ENCODE measurements around the gene TTC9. TPM values are rescaled to one million over a fixed set of nuclear protein-coding genes. Genes with fewer than 3 reads are reported as not detected.

Gene TTC9
- 9.7 TPM for polyA plus RNA-seq (2013, experiment 1 of 2)
- polyA plus RNA-seq (2013, experiment 2 of 2): 10.1 TPM

GRCh38 chr14:70641548-70642302, at the start of gene TTC9:
Gene TTC9 (plus strand): TSS chr14:70641916. CDS start chr14:70642130, 214 bp downstream.
- Histone ChIP-seq H3K36me3 (ENCODE audit: control insufficient read depth, insufficient read depth, low read length) (no peaks in the 10 kb centered on the region), H3K23ac (ENCODE audit: low read length) (peak within 1 kb of the TSS; percentile 87), H3K27me3 (ENCODE audit: insufficient read depth, low read length, poor library complexity) (no peaks in the 10 kb centered on the region), H3K9ac (ENCODE audit: low read length) (peak within 1 kb of the TSS; percentile 76), H3K4ac (ENCODE audit: low read depth, low read length) (peak within 1 kb of the TSS; percentile 88), H3K79me2 (ENCODE audit: control insufficient read depth, insufficient read depth, low read length) (peaks cover 36% of the 10 kb centered on the region), H4K5ac (ENCODE audit: low read length) (no peak within 1 kb of the TSS), H3K56ac (ENCODE audit: low read length) (peak within 1 kb of the TSS; percentile 94), H2AK5ac (ENCODE audit: low read length) (no peak within 1 kb of the TSS), H3K4me2 (ENCODE audit: low read length) (peak within 1 kb of the TSS; percentile 97), H3K18ac (ENCODE audit: low read length) (peak within 1 kb of the TSS; percentile 95), H2BK15ac (replicated peaks; ENCODE audit: low read depth) (peak within 1 kb of the TSS; percentile 10), H2BK5ac (ENCODE audit: low read length) (peak within 1 kb of the TSS; percentile 77), H3K79me1 (ENCODE audit: low read length) (peaks cover 7% of the 10 kb centered on the region), H3K4me1 (ENCODE audit: control insufficient read depth, low read depth, low read length) (peaks cover 23% of the 10 kb centered on the region), H3K27ac (ENCODE audit: low read depth, low read length) (peak within 1 kb of the TSS; percentile 86), H4K8ac (ENCODE audit: low read depth, low read length) (no peak within 1 kb of the TSS), H3K4me3 (ENCODE audit: low read length) (peak within 1 kb of the TSS; percentile 85), H2BK120ac (ENCODE audit: low read depth, low read length) (peak within 1 kb of the TSS; percentile 61)
- no peak for DNase-seq
- WGBS (ENCODE audit: extremely low coverage, insufficient coverage, low lambda C conversion rate): no CpG with 5 or more reads among the region's 105 CpGs

- H3K27ac ChIP-seq (ENCODE audit: low read depth, low read length): no peak overlapping the region
- H2BK15ac ChIP-seq (replicated peaks; ENCODE audit: low read depth): no peak overlapping the region
- no peak overlapping the region for H2BK5ac ChIP-seq (ENCODE audit: low read length)
- H3K36me3 ChIP-seq (ENCODE audit: control insufficient read depth, insufficient read depth, low read length): peaks cover 3% of the 10 kb centered on the region
- H3K4me2 ChIP-seq (ENCODE audit: low read length): no peak overlapping the region
- H4K8ac ChIP-seq (ENCODE audit: low read depth, low read length): no peak overlapping the region
- no peak for DNase-seq
- no peaks in the 10 kb centered on the region for H3K27me3 ChIP-seq (ENCODE audit: insufficient read depth, low read length, poor library complexity)
- no peaks in the 10 kb centered on the region for H3K4me1 ChIP-seq (ENCODE audit: control insufficient read depth, low read depth, low read length)
- no peak overlapping the region for H3K56ac ChIP-seq (ENCODE audit: low read length)
- H3K4ac ChIP-seq (ENCODE audit: low read depth, low read length): no peak overlapping the region
- no peak overlapping the region for H2AK5ac ChIP-seq (ENCODE audit: low read length)
- WGBS (ENCODE audit: extremely low coverage, insufficient coverage, low lambda C conversion rate): no CpG with 5 or more reads among the region's 9 CpGs
- H3K23ac ChIP-seq (ENCODE audit: low read length): no peak overlapping the region
- H3K9ac ChIP-seq (ENCODE audit: low read length): no peak overlapping the region
- H3K18ac ChIP-seq (ENCODE audit: low read length): no peak overlapping the region
- no peak overlapping the region for H2BK120ac ChIP-seq (ENCODE audit: low read depth, low read length)
- H3K4me3 ChIP-seq (ENCODE audit: low read length): no peak overlapping the region
- no peak overlapping the region for H4K5ac ChIP-seq (ENCODE audit: low read length)
- peaks cover 5% of the 10 kb centered on the region for H3K79me1 ChIP-seq (ENCODE audit: low read length)
- H3K79me2 ChIP-seq (ENCODE audit: control insufficient read depth, insufficient read depth, low read length): peaks cover 28% of the 10 kb centered on the region
Measured at GRCh38 chr14:70594461-70594860, 47.3 kb upstream of the TTC9 start.

DNA sequence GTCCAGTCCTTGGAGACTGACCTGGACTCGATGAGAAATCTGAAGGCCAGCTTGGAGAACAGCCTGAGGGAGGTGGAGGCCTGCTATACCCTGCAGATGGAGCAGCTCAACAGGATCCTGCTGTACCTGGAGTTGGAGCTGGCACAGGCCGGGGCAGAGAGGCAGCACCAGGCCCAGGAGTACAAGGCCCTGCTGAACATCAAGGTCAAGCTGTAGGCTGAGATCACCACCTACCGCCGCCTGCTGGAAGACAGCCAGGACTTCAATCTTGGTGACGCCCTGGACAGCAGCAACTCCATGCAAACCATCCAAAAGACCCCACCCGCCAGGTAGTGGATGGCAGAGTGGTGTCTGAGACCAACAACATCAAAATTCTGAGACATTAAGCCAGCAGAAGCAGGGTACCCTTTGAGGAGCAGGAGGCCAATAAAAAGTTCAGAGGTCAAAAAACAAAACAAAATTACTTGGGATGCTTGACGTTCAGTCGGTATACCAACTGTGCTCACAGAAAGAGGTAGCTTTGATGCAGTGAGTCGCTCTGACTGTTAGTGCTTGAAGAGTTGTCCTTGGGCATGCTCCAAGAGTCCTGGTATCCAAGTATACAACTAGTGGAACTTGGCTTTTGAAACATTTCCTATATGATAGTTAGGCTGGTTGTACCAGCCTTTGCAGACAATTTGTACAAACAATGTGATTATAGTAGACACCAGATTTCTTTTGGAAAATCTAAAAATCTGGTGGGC, 46.1 kb upstream of the TTC9 start:
- Histone ChIP-seq H3K4me2 (ENCODE audit: low read length) (no peak overlapping the region), H2BK120ac (ENCODE audit: low read depth, low read length) (no peak overlapping the region), H4K8ac (ENCODE audit: low read depth, low read length) (no peak overlapping the region), H3K79me1 (ENCODE audit: low read length) (peaks cover 6% of the 10 kb centered on the region), H2BK15ac (replicated peaks; ENCODE audit: low read depth) (no peak overlapping the region), H4K5ac (ENCODE audit: low read length) (no peak overlapping the region), H3K56ac (ENCODE audit: low read length) (no peak overlapping the region), H2BK5ac (ENCODE audit: low read length) (no peak overlapping the region), H3K79me2 (ENCODE audit: control insufficient read depth, insufficient read depth, low read length) (peaks cover 38% of the 10 kb centered on the region), H3K18ac (ENCODE audit: low read length) (no peak overlapping the region), H3K27me3 (ENCODE audit: insufficient read depth, low read length, poor library complexity) (no peaks in the 10 kb centered on the region), H3K9ac (ENCODE audit: low read length) (no peak overlapping the region), H2AK5ac (ENCODE audit: low read length) (no peak overlapping the region), H3K23ac (ENCODE audit: low read length) (no peak overlapping the region), H3K4ac (ENCODE audit: low read depth, low read length) (no peak overlapping the region), H3K27ac (ENCODE audit: low read depth, low read length) (no peak overlapping the region), H3K36me3 (ENCODE audit: control insufficient read depth, insufficient read depth, low read length) (peaks cover 3% of the 10 kb centered on the region), H3K4me3 (ENCODE audit: low read length) (no peak overlapping the region), H3K4me1 (ENCODE audit: control insufficient read depth, low read depth, low read length) (no peaks in the 10 kb centered on the region)
- no CpG with 5 or more reads among the region's 9 CpGs for WGBS (ENCODE audit: extremely low coverage, insufficient coverage, low lambda C conversion rate)
- DNase-seq: peak; percentile 29

GRCh38 chr14:70597731-70598130, 44.0 kb upstream of the TTC9 start:
- H2BK120ac ChIP-seq (ENCODE audit: low read depth, low read length): no peak overlapping the region
- no peak overlapping the region for H3K9ac ChIP-seq (ENCODE audit: low read length)
- H3K18ac ChIP-seq (ENCODE audit: low read length): no peak overlapping the region
- peaks cover 3% of the 10 kb centered on the region for H3K36me3 ChIP-seq (ENCODE audit: control insufficient read depth, insufficient read depth, low read length)
- no peaks in the 10 kb centered on the region for H3K27me3 ChIP-seq (ENCODE audit: insufficient read depth, low read length, poor library complexity)
- peaks cover 6% of the 10 kb centered on the region for H3K79me1 ChIP-seq (ENCODE audit: low read length)
- no peak overlapping the region for H3K56ac ChIP-seq (ENCODE audit: low read length)
- no CpG with 5 or more reads among the region's 3 CpGs for WGBS (ENCODE audit: extremely low coverage, insufficient coverage, low lambda C conversion rate)
- no peak overlapping the region for H3K4ac ChIP-seq (ENCODE audit: low read depth, low read length)
- H4K8ac ChIP-seq (ENCODE audit: low read depth, low read length): no peak overlapping the region
- DNase-seq: no peak
- H2BK15ac ChIP-seq (replicated peaks; ENCODE audit: low read depth): no peak overlapping the region
- no peak overlapping the region for H3K23ac ChIP-seq (ENCODE audit: low read length)
- no peak overlapping the region for H2AK5ac ChIP-seq (ENCODE audit: low read length)
- no peak overlapping the region for H3K4me2 ChIP-seq (ENCODE audit: low read length)
- H4K5ac ChIP-seq (ENCODE audit: low read length): no peak overlapping the region
- H3K4me3 ChIP-seq (ENCODE audit: low read length): no peak overlapping the region
- H2BK5ac ChIP-seq (ENCODE audit: low read length): no peak overlapping the region
- H3K27ac ChIP-seq (ENCODE audit: low read depth, low read length): no peak overlapping the region
- no peaks in the 10 kb centered on the region for H3K4me1 ChIP-seq (ENCODE audit: control insufficient read depth, low read depth, low read length)
- peaks cover 38% of the 10 kb centered on the region for H3K79me2 ChIP-seq (ENCODE audit: control insufficient read depth, insufficient read depth, low read length)

DNA sequence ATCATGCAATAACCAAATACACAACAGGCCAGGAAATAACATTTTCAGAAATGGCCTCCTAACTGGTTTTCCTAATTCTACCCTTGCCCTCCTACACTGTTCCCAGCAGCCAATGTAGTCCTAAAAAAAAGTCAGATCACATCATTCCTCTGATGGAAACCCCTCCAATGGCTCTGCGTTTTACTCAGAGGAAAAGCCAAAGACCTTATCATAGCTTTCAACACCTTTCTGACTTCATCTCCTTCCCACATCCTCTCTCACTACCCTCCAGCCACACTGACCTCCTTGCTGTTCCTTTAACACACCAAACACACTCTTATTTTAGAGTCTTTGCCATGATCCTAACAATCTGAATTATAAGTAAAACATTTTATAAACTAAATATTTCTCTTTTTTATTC, 42.4 kb upstream of the TTC9 start:
- peak; percentile 8 for DNase-seq

More for the DNA sequence above, 42.4 kb upstream of the TTC9 start:
- H4K8ac ChIP-seq (ENCODE audit: low read depth, low read length): peak overlapping the region; percentile 93
- H2BK120ac ChIP-seq (ENCODE audit: low read depth, low read length): no peak overlapping the region
- no peak overlapping the region for H4K5ac ChIP-seq (ENCODE audit: low read length)
- H3K4me3 ChIP-seq (ENCODE audit: low read length): no peak overlapping the region
- H3K27me3 ChIP-seq (ENCODE audit: insufficient read depth, low read length, poor library complexity): no peaks in the 10 kb centered on the region
- no peak overlapping the region for H2AK5ac ChIP-seq (ENCODE audit: low read length)
- no peak overlapping the region for H3K4ac ChIP-seq (ENCODE audit: low read depth, low read length)
- WGBS (ENCODE audit: extremely low coverage, insufficient coverage, low lambda C conversion rate): no CpG with 5 or more reads among the region's 1 CpG
- H3K56ac ChIP-seq (ENCODE audit: low read length): no peak overlapping the region
- no peak overlapping the region for H3K9ac ChIP-seq (ENCODE audit: low read length)
- H3K4me1 ChIP-seq (ENCODE audit: control insufficient read depth, low read depth, low read length): no peaks in the 10 kb centered on the region
- H3K18ac ChIP-seq (ENCODE audit: low read length): no peak overlapping the region
- no peak overlapping the region for H2BK15ac ChIP-seq (replicated peaks; ENCODE audit: low read depth)
- no peak overlapping the region for H3K23ac ChIP-seq (ENCODE audit: low read length)
- peaks cover 3% of the 10 kb centered on the region for H3K36me3 ChIP-seq (ENCODE audit: control insufficient read depth, insufficient read depth, low read length)
- H3K79me2 ChIP-seq (ENCODE audit: control insufficient read depth, insufficient read depth, low read length): peaks cover 38% of the 10 kb centered on the region
- peaks cover 6% of the 10 kb centered on the region for H3K79me1 ChIP-seq (ENCODE audit: low read length)
- H2BK5ac ChIP-seq (ENCODE audit: low read length): no peak overlapping the region
- no peak overlapping the region for H3K4me2 ChIP-seq (ENCODE audit: low read length)
- no peak overlapping the region for H3K27ac ChIP-seq (ENCODE audit: low read depth, low read length)

All from mesendoderm (in vitro differentiated cells).